Endothelial cell of umbilical vein (primary cell): ENCODE data around the gene RPL41. TPM values are rescaled to one million over a fixed set of nuclear protein-coding genes. Genes with fewer than 3 reads are reported as not detected.

Experiments used
- BruUV-seq: library from RNA; stranded (reverse); fragments of 400-500 nt; replicated peaks from 2 replicates; lab custom pipeline; 2021; lab: Mats Ljungman, UMichigan
- CTCF ChIA-PET: fragments of 300-600, 350-600 bp; sonication (Branson Sonifier 250); formaldehyde crosslinking; loops from one replicate; lab custom pipeline; 2021; ENCODE audit warnings: antibody characterized with exemption, inconsistent platforms; lab: Charles Lee
- POLR2A ChIA-PET: fragments of 300-600, 350-600 bp; sonication (Branson Sonifier 250); formaldehyde crosslinking; loops from one replicate; lab custom pipeline; 2021; ENCODE audit warnings: antibody characterized with exemption, inconsistent platforms; lab: Charles Lee
- DNase-seq: peaks from one replicate; pipeline ENCODE4 v3.0.0-alpha.2; 2011; ENCODE audit warnings: low read depth, low spot score
- FAIRE-seq: peaks from 2 replicates; lab custom pipeline; 2011; peaks lifted over from hg19 to GRCh38; lab: Jason Lieb, UNC
- H2AFZ ChIP-seq: 2 replicates; pipeline ENCODE4 v1.6.0; 2012; ENCODE audit warnings: low read depth, low read length, control low read depth, inconsistent platforms
- H3K27ac ChIP-seq: 2 replicates; pipeline ENCODE4 v1.5.1; 2011; ENCODE audit warnings: low read depth, mild to moderate bottlenecking, control low read depth, low read length, moderate library complexity; ENCODE audit not compliant: insufficient read depth
- H3K27me3 ChIP-seq, 2 experiments: 2 replicates each; pipeline versions ENCODE4 v1.6.0 to v1.6.1; 2011; ENCODE audit warnings: low read length in 2 of 2, mixed read lengths in 1 of 2; ENCODE audit not compliant: control insufficient read depth in 2 of 2, insufficient read depth in 2 of 2
- H3K36me3 ChIP-seq, 2 experiments: 2 replicates in 1 of 2; 3 replicates in 1 of 2; pipeline ENCODE4 v1.5.1; 2011; ENCODE audit warnings: low read length in 2 of 2, mild to moderate bottlenecking in 1 of 2, moderate library complexity in 1 of 2; ENCODE audit not compliant: control insufficient read depth in 2 of 2, insufficient read depth in 2 of 2; ENCODE audit errors: extremely low read depth in 1 of 2
- H3K4me1 ChIP-seq: 3 replicates; pipeline ENCODE4 v1.5.1; 2011; ENCODE audit warnings: mild to moderate bottlenecking, low read length; ENCODE audit not compliant: control insufficient read depth, insufficient read depth; ENCODE audit errors: extremely low read depth
- H3K4me2 ChIP-seq: 2 replicates; pipeline ENCODE4 v1.6.1; 2011; ENCODE audit warnings: low read length, control low read depth, mixed read lengths; ENCODE audit not compliant: insufficient read depth
- H3K4me3 ChIP-seq, 3 experiments: fragments of 200-600 bp in 1 of 3; sonication (generic), shearing (Covaris generic) in 1 of 3; replicated peaks in 1 of 3; 2 replicates each; pipeline ENCODE4 v1.5.1; 2011 to 2016; ENCODE audit warnings: control low read depth in 3 of 3, low read length in 3 of 3, mild to moderate bottlenecking in 2 of 3, inconsistent platforms in 1 of 3, low read depth in 1 of 3, moderate library complexity in 1 of 3; ENCODE audit not compliant: insufficient read depth in 1 of 3
- H3K79me2 ChIP-seq: 2 replicates; pipeline ENCODE4 v1.6.0; 2012; ENCODE audit warnings: low read length, inconsistent platforms; ENCODE audit not compliant: control insufficient read depth, insufficient read depth
- H3K9ac ChIP-seq: replicated peaks from 2 replicates; pipeline ENCODE3; 2011; ENCODE audit warnings: low read length, control low read depth; ENCODE audit not compliant: insufficient read depth; ENCODE audit errors: extremely low read depth
- H3K9me1 ChIP-seq: replicated peaks from 3 replicates; pipeline ENCODE4 v1.6.0; 2011; ENCODE audit warnings: mild to moderate bottlenecking, low read length; ENCODE audit not compliant: control insufficient read depth, insufficient read depth; ENCODE audit errors: extremely low read depth
- H3K9me3 ChIP-seq: replicated peaks from 2 replicates; pipeline ENCODE4 v1.5.1; 2012; ENCODE audit warnings: low read length, inconsistent platforms; ENCODE audit not compliant: control insufficient read depth, insufficient read depth
- H4K20me1 ChIP-seq: replicated peaks from 2 replicates; pipeline ENCODE3; 2011; ENCODE audit warnings: mild to moderate bottlenecking, low read length; ENCODE audit not compliant: control insufficient read depth, insufficient read depth; ENCODE audit errors: extremely low read depth
- GATA2 ChIP-seq: IDR thresholded peaks from 2 replicates; pipeline ENCODE4 v1.7.0; 2011; ENCODE audit warnings: low read depth, mild to moderate bottlenecking, moderate library complexity, mixed read lengths, low read length; ENCODE audit not compliant: insufficient read length, insufficient read depth
- POLR2A ChIP-seq: IDR thresholded peaks from 2 replicates; pipeline ENCODE4 v1.6.1; 2012; ENCODE audit warnings: low read depth, mild to moderate bottlenecking, control low read depth, low read length
- dilution Hi-C: fragments of 300-500 bp; cut with MboI; formaldehyde crosslinking; loops from one replicate; pipeline ENCODE4 v1.15.0; 2019; ENCODE audit warnings: low sequenced_read_pairs; ENCODE audit not compliant: extremely low pct_ligation_motif_present
- intact Hi-C: fragments of 100-400 bp; cut with micrococcal nuclease; formaldehyde crosslinking; loops from one replicate; pipeline ENCODE4 v1.10.0; 2022
- polyA plus RNA-seq, 4 experiments: library from polyadenylated mRNA; depleted of rRNA in 3 of 4; stranded (reverse) in 3 of 4; unstranded in 1 of 4; fragments of >200 nt; gene quantifications; 2 replicates each; pipeline versions ENCODE4 v1.2.1 to v1.2.3, GENCODE V29; 2011 to 2012; ENCODE audit warnings: missing spikeins in 1 of 4
- total RNA-seq: library from RNA; stranded (reverse); gene quantifications from 2 replicates; pipeline ENCODE4 v1.2.3, GENCODE V29; 2021
- TF ChIP-seq, protein P1 (sequence below): IDR thresholded peaks from 2 replicates; pipeline ENCODE4 v1.6.1; 2011; ENCODE audit not compliant: insufficient read depth, insufficient read length
- TF ChIP-seq, protein P2 (sequence below), 2 donors: IDR thresholded peaks; 1 replicate in 1 of 2; 2 replicates in 1 of 2; pipeline ENCODE4 v1.5.1; 2011; ENCODE audit warnings: low read length in 2 of 2, mild to moderate bottlenecking in 2 of 2, moderate library complexity in 2 of 2, control low read depth in 1 of 2, inconsistent platforms in 1 of 2, low read depth in 1 of 2; ENCODE audit not compliant: insufficient read depth in 1 of 2; ENCODE audit errors: extremely low read depth in 1 of 2

Gene RPL41
- total and polyA plus RNA-seq, 2 donors (not counting 3 experiments of a cell fraction or from before 2014, with no cell fraction given), result 3,212 to 9,990 TPM

DNA sequence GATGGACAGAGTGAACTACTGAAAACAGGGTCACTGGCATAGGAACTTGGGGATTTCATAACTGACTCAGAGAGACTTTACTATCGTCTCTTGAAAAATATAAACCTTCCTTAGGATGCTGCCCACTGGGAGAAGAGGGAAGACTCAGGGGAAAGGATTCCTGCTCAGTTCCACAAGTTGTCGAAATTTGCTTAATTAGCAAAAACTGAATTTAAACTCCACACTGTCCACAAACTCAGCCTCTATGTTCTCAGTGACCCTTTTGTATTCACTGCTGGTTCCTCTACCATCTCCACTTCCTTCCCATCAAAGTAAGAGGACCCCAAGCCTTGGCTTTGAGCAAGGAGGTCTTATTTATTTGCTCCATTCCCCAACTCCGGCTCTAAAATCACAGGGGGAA lies 28.8 kb downstream of the RPL41 start:
- ChIA-PET POLR2A (no interaction called here), CTCF (interaction anchor here (2.5 to 5.3 kb wide), 2 partner anchors 18 to 45 kb away, joined by 18 to 30 read pairs; partner anchors contain the start of genes ESYT1 and SMARCC2)
- dilution Hi-C loops, result no loop called here
- no peak for DNase-seq
- Histone ChIP-seq H3K36me3 (peaks cover 12 to 22% of the 10 kb centered on the region in 2 experiments), H3K27me3 (no peaks in the 10 kb centered on the region), H3K4me3 (no peak overlapping the region), H3K9me1 (no peaks in the 10 kb centered on the region), H3K79me2 (no peaks in the 10 kb centered on the region), H3K27ac (no peak overlapping the region), H4K20me1 (no peaks in the 10 kb centered on the region), H3K4me1 (peaks cover 29% of the 10 kb centered on the region), H3K4me2 (no peak overlapping the region), H3K9me3 (no peaks in the 10 kb centered on the region), H2AFZ (no peak overlapping the region), H3K9ac (no peak overlapping the region)
- BruUV-seq, result no TSS peak
- intact Hi-C loops, result no loop called here
- no peak for TF ChIP-seq GATA2
- TF ChIP-seq POLR2A, result no peak
- TF ChIP-seq, protein P1, sequence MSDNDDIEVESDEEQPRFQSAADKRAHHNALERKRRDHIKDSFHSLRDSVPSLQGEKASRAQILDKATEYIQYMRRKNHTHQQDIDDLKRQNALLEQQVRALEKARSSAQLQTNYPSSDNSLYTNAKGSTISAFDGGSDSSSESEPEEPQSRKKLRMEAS, result no peak
- TF ChIP-seq, protein P2, sequence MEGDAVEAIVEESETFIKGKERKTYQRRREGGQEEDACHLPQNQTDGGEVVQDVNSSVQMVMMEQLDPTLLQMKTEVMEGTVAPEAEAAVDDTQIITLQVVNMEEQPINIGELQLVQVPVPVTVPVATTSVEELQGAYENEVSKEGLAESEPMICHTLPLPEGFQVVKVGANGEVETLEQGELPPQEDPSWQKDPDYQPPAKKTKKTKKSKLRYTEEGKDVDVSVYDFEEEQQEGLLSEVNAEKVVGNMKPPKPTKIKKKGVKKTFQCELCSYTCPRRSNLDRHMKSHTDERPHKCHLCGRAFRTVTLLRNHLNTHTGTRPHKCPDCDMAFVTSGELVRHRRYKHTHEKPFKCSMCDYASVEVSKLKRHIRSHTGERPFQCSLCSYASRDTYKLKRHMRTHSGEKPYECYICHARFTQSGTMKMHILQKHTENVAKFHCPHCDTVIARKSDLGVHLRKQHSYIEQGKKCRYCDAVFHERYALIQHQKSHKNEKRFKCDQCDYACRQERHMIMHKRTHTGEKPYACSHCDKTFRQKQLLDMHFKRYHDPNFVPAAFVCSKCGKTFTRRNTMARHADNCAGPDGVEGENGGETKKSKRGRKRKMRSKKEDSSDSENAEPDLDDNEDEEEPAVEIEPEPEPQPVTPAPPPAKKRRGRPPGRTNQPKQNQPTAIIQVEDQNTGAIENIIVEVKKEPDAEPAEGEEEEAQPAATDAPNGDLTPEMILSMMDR (IDR thresholded peaks at IDR 0.05; ENCODE audit: extremely low read depth in 1 of 2, insufficient read depth in 1 of 2, low read depth in 1 of 2, low read length in 2 of 2), result no peak
- FAIRE-seq, result no peak
